MV-4-11 (cell line): ENCODE measurements around the gene TGFB1.
A peak's percentile ranks its signal among the peaks of the same experiment; 100 is the strongest.
"Not testable (repeated sequence)": the region's sequence is repeated elsewhere in the genome, so short reads cannot be mapped to it uniquely, and the experiment has no call there.

Experiments used
- DNase-seq: peaks from one replicate; lab custom pipeline; 2025; lab: John Stamatoyannopoulos, UW

Gene TGFB1

DNA sequence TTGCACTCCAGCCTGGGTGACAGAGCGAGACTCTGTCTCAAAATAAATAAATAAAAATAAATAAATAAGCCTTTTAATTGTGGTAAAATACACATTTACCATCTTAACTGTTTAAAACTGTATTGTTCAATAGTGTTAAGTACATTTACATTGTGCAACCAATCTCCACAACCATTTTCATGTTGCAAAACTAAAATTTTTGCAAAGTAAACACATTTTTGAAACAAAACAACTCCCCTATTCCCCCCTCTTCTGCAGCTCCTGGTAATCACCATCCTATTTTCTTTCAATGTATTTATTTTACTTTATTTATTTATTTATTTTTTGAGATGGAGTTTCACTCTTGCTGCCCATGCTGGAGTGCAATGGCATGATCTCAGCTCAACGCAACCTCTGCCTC, 16.0 kb upstream of the TGFB1 start:
- DNase-seq: no peak

DNA sequence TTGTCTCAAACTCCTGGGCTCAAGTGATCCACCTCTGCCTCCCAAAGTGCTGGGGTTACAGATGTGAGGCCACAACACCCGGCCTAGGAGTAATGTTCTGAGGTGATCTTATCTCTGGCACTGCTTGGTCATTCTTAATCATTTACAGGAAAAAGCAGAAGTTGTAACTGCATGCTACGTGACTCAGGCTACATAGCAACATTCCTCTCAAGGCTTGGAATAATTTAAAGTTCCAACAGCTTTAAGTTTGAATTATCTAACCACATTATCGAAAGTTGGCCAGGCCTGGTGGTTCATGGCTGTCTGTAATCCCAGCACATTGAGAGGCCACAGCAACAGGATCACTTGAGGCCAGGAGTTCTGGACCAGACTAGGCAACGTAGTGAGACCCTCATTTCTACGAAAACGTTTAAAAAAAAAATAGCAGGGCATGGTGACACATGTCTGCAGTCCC, 14.2 kb upstream of the TGFB1 start:
- peak; percentile 88 for DNase-seq

DNA sequence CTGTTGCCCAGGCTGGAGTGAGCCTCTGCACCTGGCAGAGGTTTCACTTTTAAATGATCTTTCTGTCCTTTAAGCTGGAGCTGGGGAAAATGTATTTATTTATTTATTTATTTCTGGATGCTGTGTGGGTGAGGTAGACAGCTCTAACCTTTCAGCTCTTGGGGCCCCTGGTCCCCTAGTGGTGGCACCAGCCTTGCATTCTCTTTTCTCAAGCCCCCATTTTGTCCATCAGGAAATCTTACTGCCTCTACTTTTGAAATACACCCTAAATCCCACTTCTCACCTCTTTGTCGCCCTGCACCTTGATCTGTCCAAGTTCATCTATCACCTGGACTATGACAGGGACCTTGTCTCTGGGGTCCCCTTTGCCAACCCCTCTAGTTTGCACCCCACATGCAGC, 12.4 kb upstream of the TGFB1 start:
- no peak for DNase-seq

DNA sequence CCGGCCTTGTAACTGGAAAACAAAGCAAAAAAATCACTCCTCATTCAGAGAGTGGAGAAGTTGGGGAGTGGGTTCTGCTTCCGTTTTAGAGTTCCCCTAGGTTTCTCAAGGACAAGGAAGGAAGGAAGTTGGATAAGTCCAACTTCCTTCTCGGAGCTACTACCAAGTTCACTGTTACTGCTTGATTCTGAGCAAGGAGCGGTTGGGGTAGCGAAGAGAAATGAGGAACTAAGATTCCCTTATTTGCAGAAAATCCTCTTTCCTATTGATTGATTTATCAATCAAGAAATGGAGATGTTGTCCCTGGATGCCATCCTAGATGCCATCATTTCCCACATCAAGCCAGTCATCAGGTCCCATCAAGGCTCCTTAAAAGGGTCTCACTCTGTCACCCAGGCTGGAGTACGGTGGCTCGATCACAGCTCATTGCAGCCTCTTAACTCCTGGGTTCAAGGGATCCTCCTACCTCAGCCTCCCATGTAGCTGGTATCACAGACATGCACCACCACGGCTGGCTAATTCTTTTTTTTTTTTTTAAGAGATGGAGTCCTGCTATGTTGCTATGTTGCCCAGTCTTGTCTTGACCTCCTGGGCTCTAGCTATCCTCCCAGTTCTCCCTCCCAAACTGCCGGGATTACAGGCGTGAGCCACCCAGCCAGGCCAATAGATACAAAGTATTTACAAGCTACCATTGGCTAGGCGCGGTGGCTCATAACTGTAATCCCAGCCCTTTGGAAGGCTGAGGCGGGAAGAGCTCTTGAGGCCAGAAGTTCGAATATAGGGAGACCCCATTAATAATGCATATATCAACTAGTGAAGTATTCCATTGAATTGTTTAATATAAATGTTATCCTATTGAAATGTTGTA, 11.0 kb upstream of the TGFB1 start:
- DNase-seq: peak; percentile 94

DNA sequence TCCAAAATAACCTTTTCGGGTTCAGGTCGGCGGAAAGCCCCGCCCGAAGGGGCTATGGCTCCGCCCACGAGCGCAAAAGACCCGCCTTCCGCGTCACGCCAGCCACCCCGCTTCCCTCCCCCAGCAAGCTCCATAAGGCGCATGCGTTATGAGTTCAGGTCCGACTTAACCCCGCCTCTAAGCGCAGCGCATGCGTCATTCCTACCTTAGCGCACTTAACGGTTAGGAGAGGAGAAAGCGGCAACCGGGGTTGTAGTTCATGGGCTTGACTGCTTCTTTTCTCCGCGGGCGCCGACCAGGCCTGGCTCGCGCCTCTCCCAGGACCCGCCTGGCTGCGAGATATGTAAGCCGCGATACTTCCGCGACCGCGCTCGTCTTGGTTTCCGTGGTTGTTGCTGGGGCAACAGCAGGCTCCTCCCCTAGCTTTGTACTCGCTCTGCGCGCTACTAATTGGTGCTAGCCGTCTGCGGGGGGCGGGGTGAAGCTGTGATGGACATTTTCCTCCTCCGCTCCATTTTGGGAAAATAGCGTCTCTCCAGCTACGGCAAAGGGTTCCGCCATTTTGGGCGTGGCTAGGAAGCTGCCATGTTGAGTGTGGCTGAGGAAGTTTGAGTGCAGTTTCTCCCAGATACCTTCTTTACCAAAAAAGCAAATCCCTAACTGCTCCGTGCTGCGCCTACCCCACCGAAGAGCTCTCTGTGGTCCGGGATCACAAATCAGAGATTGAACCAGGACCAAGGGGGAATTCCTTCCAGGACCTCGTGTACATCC, 10.2 kb upstream of the TGFB1 start, which contains the start of gene B9D2:
TSS of gene B9D2 (minus strand) at position 397 of the 771 bp plus-strand sequence. CDS start 630 bp downstream, outside the sequence.
- peak; percentile 99 for DNase-seq

DNA sequence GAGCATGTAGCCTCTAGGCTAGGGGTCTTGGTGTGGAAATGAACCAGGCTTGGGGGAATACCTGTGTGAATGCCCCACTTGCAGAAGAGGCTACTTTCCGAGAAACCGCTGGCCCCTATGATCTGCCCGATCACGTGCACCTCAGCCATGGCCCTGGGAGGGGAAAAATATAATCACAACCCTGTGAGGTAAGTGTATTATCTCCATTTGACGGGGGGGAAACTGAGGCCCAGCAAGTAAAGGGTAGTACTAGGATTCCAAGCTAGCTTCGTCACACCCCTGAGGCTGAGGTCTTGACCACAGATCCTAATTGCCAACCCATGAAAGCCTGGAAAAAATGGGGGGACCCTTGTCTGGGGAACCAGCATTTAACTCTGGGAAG, 9.6 kb upstream of the TGFB1 start:
- no peak for DNase-seq

DNA sequence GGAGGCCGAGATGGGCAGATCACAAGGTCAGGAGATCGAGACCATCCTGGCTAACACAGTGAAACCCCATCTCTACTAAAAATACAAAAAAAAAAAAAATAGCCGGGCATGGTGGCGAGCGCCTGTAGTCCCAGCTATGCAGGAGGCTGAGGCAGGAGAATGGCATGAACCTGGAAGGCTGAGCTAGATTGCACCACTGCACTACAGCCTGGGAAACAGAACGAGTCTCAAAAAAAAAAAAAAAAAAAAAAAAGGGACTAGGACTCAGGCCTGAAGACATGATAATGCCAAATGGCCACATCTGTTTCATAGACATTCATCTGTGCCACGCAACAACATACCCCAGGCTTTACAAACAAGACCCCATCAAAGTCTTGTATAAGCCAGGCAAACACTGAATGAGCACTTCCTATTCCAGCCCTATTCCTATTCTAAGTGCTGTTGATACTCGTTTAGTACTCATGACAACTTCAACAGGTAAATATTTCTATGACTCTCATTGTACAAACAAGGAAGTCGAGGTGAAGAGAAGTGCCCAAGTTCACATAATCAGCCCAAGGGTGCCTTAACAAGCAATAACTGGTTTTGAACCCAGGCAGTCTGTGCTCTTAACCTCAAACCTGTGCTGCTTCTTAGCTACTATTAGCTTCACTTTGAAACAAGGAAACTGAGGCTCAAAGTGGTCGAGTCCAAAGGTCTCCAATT, 8.6 kb upstream of the TGFB1 start:
- DNase-seq: no peak

DNA sequence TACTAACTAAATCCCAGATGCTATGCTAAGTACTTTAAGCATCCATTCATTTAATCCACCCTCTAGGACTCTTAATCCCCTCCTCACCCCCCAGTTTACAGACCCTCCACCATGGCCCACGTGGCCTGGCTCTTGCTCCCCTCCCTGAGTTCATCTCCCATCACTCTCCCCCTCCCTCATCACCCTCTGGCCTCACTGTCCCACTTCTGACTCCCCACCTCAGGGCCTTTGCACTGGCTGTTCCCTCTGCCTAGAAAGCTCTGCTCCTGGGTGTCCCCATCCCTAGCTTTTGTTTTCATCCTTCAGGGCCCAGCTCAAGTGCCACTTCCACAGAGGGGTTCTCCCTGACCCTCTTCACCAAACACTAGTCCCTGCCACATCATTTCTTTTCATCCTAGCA, 6.0 kb upstream of the TGFB1 start:
- no peak for DNase-seq

DNA sequence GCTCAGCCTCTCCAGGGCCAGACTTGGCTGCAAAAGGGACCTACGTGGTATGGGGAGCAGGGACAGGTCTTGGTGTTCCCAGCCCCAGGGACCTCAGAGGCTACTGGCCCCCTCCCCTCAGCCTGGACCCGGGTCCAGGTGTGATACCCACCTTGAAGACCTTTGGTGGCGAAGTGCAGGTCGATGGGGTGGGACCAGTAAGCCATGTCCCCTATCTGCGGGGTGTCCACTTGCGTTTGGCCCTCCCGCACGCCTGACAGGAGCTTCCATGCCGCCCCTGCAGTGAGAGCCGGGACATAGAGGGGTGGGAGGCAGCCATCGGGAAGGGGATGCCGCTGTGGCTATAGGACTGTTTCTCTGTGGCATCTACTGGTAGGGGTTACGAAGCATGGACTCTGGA, 4.0 kb upstream of the TGFB1 start:
- no peak for DNase-seq

DNA sequence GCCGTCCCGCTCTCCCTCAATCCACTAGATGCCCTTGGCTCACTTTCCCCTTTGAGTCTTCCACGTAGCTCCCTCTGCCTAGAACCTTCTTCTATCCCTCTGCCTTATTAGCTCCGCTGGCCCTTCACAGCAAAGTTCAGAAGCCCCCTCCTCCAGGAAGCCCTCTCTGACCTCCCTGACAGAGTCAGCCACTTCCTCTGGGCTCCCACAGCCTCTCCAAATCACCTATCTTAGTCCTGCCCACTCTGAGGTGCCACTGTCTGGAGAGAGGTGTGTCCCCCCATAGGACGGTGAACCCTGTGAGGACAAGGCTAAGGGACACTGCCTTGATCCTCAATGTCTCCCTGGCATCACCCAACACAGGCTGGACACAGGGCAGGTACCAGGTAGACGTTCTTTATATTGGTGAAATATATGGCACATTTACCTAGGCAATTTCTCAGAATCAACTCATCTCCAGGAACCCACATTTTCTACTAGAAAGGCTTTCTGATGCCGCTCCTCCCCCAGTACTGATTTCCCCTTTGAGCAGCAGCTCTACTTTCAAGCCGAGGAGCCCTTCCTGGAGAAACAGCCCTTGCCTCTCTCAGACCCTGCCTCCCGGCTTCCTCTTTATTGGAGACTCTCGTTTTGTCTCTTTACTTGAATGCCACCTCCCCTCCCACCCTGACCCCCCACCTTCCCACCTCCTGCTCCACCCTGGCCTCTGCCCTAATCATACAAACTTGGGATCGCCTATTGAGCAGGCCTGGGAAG, 3.4 kb upstream of the TGFB1 start:
- peak; percentile 71 for DNase-seq

DNA sequence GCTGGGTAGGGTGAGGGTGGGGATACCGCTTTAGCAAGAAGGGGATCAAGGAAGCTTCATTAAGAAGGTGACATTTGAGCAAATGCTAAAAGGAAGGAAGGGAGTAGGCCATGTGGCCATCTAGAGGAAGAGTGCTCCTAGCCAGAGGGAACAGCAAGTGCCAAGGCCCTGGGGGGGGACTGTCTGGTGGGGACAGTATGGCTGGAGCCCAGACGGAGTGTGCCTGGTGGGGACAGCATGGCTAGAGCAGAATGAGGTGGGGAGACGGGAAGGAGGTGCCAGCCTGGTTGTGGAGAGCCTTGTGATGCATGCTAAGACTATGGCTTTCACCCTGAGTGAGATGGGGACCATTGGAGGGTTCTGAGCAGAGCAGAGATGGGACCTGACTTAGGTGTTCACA, 2.1 kb upstream of the TGFB1 start:
- DNase-seq: peak; percentile 18

DNA sequence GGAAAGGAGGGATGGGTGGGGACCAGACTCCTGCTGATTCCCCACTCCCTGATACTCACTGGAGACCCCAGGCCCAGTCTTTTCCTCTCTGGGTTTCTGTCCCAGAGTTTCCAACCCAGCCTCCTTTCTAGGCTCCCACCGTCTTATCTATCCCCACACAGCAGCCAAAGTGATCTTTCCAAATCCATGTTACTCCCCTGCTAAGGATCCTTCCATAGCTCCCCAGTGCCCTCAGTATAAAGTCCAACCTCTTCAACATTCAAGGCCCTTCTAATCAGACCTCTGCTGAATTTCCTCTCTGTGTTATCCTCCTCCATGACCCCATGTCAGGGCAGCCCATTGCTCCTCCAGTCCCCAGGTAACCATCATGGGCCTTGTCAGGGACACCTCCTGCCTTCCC, 1.3 kb upstream of the TGFB1 start:
- no peak for DNase-seq

DNA sequence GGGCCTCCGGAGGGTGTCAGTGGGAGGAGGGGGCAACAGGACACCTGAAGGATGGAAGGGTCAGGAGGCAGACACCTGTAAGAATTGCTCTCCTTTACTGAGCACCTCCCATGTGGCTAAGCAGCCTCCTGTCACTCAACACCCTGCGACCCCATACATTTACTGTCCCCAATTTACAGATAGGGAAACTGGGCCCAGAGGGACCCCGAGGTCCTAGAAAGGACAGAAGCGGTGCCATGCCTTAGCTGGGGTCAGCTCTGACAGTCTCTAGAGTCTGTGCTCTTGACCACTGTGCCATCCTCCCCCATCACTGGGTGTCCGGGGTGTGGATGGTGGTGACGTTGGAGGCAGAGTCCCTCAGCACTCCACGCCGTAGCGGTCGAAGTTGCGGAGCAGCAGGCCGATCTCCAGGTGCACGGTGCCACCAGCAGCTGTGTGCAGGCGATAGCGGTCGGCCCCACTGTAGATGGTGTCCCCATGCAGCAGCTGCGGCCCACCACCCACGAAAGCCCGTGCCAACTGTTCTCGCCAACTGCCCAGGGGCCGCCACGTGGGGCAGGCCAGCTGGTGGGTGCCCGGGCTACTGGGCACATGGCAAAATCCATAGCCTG, 726 bp upstream of the TGFB1 start:
- no peak for DNase-seq

DNA sequence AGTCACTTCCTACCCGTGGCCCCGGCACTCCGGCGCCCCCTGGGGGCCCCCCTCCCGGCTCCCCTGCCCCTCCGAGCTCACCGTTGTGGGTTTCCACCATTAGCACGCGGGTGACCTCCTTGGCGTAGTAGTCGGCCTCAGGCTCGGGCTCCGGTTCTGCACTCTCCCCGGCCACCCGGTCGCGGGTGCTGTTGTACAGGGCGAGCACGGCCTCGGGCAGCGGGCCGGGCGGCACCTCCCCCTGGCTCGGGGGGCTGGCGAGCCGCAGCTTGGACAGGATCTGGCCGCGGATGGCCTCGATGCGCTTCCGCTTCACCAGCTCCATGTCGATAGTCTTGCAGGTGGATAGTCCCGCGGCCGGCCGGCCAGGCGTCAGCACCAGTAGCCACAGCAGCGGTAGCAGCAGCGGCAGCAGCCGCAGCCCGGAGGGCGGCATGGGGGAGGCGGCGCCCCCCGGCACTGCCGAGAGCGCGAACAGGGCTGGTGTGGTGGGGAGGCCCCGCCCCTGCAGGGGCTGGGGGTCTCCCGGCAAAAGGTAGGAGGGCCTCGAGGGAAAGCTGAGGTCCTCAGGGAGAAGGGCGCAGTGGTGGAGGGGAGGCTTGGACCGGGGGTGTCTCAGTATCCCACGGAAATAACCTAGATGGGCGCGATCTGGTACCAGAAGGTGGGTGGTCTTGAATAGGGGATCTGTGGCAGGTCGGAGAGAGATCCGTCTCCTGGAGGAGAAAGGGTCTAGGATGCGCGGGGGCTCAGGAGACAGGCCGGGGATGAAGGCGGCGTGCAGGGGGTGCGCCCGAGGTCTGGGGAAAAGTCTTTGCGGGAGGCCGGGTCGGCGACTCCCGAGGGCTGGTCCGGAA, 885 bp downstream of the TGFB1 start:
- peak; percentile 65 for DNase-seq

DNA sequence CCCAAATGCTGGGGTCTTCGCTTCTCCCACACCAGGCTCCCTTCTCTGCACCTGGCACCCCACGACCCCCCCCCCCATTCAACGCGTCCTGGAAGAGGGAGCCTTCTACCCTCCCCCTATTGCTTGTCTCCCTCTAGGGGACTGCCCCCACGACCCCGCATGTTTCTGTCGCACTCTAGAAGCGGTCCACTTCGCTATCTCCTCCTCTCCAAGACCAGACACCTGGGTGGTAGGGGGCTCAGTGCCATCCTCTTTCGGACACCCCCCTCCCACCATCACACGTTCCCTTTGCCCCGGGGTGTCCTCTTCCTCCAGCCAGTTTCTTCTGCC, 1.5 kb downstream of the TGFB1 start:
- no peak for DNase-seq

DNA sequence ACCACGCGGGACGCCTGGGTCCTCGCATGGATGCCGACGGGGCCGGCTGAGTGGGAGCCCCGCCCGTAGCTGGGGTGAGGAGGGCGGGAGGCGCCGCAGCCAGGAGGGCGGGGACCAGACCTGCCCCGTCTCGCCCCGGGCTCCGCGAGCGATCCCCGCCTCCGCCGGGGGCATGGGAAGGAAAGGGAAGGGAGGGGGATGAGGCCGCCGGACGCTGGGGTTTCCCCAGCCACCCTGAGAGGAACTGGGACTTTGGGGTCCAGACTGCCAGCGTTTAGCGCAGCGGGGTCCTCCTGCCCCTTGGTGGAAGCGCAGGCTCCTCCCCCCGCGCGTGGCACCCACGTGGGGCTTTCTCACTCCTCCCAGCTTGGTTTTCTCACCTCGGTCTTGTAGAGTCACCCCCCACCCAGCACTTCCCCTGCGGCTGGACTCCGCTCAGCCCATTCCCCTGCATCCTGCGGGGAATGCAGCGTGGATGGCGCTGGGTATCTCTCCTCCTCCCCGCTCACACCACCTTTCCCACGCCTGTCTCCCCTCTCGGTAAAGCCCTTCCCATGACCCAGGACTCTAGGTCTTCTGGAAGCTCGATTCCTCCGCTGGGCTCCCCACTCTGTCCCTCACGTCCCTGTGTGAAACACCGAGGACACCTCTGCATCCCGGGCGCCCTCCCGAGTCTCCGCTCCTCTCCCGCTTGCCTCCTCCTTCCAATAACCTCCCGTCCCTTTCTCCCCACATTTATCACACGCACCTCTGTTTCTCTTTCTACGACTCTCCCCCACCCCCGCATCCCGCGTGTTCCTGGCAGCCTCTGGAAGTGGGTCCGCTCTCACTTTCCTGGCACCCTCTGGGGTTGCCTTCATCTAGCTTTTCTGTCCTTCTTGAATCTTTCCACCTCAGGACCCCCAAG, 2.1 kb downstream of the TGFB1 start:
- DNase-seq: peak; percentile 79

DNA sequence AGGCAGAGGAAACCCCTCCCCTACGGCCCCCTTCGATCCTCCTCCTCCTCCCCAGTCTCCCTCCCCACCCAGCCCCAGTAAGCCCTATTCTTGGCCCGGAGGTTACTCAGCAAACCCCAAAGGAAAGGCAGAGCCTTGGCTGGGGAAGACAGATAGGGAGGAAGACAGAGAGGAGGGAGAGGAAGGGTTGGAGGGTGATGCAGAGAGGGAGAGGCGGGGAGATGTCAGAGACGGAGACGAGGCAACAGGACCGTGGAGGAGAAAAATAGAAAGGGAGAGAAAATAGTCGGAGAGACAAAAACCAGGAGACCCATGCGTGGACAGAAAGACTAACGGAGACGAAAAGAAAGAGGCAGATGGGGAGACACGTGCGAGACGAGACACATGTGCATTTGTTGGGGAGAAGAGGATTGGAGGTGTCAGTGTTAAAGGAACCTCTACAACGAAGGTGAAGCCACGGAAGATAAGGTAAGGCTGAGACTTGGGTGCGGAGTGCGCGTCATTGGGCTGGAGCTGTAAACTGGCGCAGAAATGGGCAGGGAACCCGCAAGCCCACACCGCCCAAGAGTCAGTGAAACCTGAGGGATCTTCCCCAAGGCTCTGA, 2.9 kb downstream of the TGFB1 start:
- DNase-seq: peak; percentile 27

DNA sequence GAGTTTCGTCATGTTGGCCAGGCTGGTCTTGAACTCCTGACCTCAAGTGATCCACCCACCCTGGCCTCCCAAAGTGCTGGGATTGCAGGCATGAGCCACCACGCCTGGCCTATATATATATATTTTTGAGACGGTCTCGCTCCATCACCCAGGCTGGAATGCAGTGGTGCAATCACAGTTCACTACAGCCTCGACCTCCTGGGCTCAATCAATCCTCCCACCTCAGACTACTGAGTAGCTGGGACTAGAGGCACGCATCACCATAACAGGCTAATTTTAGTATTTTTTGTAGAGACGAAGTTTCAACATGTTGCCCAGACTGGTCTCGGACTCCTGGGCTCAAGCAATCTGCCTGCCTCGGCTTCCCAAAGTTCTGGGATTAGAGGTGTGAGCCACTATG, 6.8 kb downstream of the TGFB1 start:
- not testable (repeated sequence) for DNase-seq

DNA sequence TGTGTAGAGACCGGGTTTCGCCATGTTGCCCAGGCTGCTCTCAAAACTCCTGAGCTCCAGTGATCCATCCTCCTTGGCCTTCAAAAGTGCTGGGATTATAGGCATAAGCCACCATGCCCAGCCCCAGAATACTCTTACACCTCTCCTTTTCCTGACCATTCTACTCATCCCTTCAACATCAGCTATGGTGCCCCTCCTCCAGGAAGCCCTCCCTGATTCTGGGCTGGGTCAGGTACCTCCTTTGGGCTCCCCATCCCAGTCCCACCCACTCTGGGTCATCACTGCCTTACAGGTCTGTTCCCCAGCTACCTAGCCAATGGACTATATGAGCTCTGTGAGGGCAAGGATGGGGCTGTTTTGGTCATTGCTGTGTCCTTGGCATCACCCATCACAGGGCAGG, 9.6 kb downstream of the TGFB1 start:
- DNase-seq: no peak
